DND-41 (cell line): ENCODE results near the gene IDUA.

Experiments used
- EZH2 ChIP-seq: IDR thresholded peaks from 3 replicates; pipeline ENCODE4 v1.6.1; 2012; ENCODE audit warnings: borderline replicate concordance, low read depth, mild to moderate bottlenecking, moderate library complexity, low read length, inconsistent platforms; ENCODE audit not compliant: severe bottlenecking
- TF ChIP-seq, protein P1 (sequence below): IDR thresholded peaks from 2 replicates; pipeline ENCODE4 v1.5.1; 2012; ENCODE audit warnings: borderline replicate concordance, low read length, moderate library complexity, mild to moderate bottlenecking; ENCODE audit not compliant: poor library complexity, severe bottlenecking; ENCODE audit errors: extremely low read depth

DNA sequence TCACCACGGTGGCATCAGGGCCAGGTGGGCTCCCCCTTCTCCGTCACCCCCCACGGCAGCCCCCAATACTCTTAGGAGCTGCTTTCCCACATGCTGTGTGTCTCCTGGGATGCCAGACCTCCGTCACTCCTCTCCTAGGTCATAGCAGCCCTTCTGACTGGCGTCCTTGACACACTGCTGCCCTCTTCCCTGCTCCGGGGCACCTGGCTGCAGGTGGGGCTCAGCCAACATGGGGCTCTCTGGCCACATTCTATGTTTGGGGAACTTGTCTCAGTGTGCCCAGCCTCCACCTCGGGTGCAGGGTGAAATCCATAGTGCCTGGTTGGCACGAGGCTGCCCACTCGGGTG lies 40.8 kb upstream of the IDUA start:
- TF ChIP-seq, protein P1, sequence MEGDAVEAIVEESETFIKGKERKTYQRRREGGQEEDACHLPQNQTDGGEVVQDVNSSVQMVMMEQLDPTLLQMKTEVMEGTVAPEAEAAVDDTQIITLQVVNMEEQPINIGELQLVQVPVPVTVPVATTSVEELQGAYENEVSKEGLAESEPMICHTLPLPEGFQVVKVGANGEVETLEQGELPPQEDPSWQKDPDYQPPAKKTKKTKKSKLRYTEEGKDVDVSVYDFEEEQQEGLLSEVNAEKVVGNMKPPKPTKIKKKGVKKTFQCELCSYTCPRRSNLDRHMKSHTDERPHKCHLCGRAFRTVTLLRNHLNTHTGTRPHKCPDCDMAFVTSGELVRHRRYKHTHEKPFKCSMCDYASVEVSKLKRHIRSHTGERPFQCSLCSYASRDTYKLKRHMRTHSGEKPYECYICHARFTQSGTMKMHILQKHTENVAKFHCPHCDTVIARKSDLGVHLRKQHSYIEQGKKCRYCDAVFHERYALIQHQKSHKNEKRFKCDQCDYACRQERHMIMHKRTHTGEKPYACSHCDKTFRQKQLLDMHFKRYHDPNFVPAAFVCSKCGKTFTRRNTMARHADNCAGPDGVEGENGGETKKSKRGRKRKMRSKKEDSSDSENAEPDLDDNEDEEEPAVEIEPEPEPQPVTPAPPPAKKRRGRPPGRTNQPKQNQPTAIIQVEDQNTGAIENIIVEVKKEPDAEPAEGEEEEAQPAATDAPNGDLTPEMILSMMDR, result no peak
- no peak for TF ChIP-seq EZH2
